Panc1 (cell line): Measurements from ENCODE around the gene NCKIPSD.

Experiments used
- POLR2AphosphoS5 ChIP-seq: IDR thresholded peaks from 2 replicates; pipeline ENCODE4 v1.6.1; 2012; ENCODE audit warnings: mild to moderate bottlenecking, low read depth, low read length, moderate library complexity
- TCF7L2 ChIP-seq: IDR thresholded peaks from 2 replicates; pipeline ENCODE4 v1.6.1; 2011; ENCODE audit warnings: mild to moderate bottlenecking, low read depth, low read length, inconsistent platforms
- TF ChIP-seq, protein P1 (sequence below): fragments of 450-650 bp; IDR thresholded peaks from 2 replicates; pipeline ENCODE4 v1.5.1; 2017; ENCODE audit warnings: mild to moderate bottlenecking

DNA sequence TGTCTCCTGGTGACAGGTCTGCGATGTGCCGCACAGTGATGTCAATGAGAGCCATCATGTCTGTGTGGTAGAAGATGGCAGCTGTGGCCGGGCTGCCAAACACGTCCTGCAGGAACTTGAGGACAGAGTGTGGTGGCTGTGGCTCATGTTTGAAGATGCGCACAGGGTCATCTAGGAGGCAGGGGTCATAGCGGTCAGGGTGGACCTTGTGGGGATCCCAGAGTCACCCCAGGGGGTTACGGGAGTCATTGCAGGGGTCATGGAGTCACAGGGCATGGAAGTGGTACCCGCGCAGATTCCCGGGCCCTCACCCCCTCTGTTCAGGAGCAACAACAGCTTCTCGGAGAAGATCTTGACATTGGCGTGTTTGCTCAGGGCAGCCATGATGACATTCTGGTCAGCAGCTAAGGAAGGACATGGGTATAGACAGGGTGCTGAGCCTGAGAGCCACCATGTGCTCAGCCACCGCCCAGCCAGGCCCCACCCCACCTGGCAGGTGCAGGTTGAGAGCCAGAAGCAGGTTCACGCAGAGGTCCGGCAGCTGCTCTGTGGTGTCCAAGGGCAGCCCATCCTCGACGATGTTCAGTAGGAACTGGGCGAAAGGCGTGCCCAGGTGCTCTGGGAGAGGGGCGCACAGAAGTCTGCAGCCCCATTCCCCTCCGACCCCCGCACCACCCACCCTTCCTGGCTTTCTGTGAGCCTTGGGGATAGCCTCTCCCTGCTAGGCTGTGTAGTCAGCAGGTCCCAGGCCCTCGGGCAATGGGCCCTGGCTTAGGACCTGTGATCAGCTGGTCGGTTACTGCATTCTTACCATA, 6.9 kb downstream of the NCKIPSD start:
- TF ChIP-seq, protein P1, sequence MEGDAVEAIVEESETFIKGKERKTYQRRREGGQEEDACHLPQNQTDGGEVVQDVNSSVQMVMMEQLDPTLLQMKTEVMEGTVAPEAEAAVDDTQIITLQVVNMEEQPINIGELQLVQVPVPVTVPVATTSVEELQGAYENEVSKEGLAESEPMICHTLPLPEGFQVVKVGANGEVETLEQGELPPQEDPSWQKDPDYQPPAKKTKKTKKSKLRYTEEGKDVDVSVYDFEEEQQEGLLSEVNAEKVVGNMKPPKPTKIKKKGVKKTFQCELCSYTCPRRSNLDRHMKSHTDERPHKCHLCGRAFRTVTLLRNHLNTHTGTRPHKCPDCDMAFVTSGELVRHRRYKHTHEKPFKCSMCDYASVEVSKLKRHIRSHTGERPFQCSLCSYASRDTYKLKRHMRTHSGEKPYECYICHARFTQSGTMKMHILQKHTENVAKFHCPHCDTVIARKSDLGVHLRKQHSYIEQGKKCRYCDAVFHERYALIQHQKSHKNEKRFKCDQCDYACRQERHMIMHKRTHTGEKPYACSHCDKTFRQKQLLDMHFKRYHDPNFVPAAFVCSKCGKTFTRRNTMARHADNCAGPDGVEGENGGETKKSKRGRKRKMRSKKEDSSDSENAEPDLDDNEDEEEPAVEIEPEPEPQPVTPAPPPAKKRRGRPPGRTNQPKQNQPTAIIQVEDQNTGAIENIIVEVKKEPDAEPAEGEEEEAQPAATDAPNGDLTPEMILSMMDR: no peak
- TF ChIP-seq POLR2AphosphoS5 (no peak), TCF7L2 (no peak)
